K562 (cell line): Measurements from ENCODE around the gene STK16. TPM values are rescaled to one million over a fixed set of nuclear protein-coding genes. Genes with fewer than 3 reads are reported as not detected.

Experiments
- ATAC-seq: fragments of 200-7000 bp; cut with Tn5 transposase; 3 replicates; pipeline ENCODE4 v1.9.1; 2020; ENCODE audit warnings: moderate library complexity
- BruUV-seq: library from RNA; stranded (reverse); fragments of 400-500 nt; replicated peaks from 2 replicates; lab custom pipeline; 2021; lab: Mats Ljungman, UMichigan
- CTCF ChIA-PET: fragments of 300-600 bp; formaldehyde crosslinking; extraction: SDS; loops from one replicate; lab custom pipeline; 2021; ENCODE audit warnings: low intra/inter-chr PET ratio; lab: Yijun Ruan, JAX
- POLR2A ChIA-PET: fragments of 300-600, 350-650 bp; sonication (Branson Sonifier 250); formaldehyde crosslinking; extraction: SDS; loops from one replicate; lab custom pipeline; 2021; ENCODE audit warnings: antibody characterized with exemption, inconsistent platforms; lab: Yijun Ruan, JAX
- DNase-seq, 4 experiments: peaks; one replicate each; pipeline versions ENCODE4 v3.0.0 to v3.0.0-alpha.2; 2011 to 2018; ENCODE audit warnings: low spot score in 3 of 4, mixed read lengths in 3 of 4; ENCODE audit errors: extremely low read depth in 1 of 4
- FAIRE-seq: peaks from 2 replicates; lab custom pipeline; 2011; peaks lifted over from hg19 to GRCh38; lab: Jason Lieb, UNC
- H2AFZ ChIP-seq: 2 replicates; pipeline ENCODE4 v1.6.0; 2011; ENCODE audit warnings: low read depth, low read length, control low read depth, inconsistent platforms
- H3K27ac ChIP-seq: fragments of 200-600 bp; 3 replicates; pipeline ENCODE4 v1.8.0; 2011; ENCODE audit warnings: low read depth, mild to moderate bottlenecking, control low read depth, inconsistent platforms, low read length, moderate library complexity, mixed read lengths; ENCODE audit errors: extremely low read depth
- H3K27me3 ChIP-seq, 2 experiments: fragments of 300-600 bp in 1 of 2; 2 replicates in 1 of 2; 3 replicates in 1 of 2; pipeline versions ENCODE4 v1.6.0 to v1.8.0; 2011; ENCODE audit warnings: inconsistent platforms in 2 of 2, low read length in 2 of 2, mild to moderate bottlenecking in 1 of 2, mixed read lengths in 1 of 2, moderate library complexity in 1 of 2; ENCODE audit not compliant: control insufficient read depth in 2 of 2, insufficient read depth in 2 of 2
- H3K36me3 ChIP-seq: fragments of 300-600 bp; 3 replicates; pipeline ENCODE4 v1.8.0; 2011; ENCODE audit warnings: mild to moderate bottlenecking, low read length, inconsistent platforms; ENCODE audit not compliant: control insufficient read depth, insufficient read depth
- H3K4me1 ChIP-seq, 2 experiments: fragments of 200-600 bp in 1 of 2; replicated peaks in 1 of 2; 2 replicates in 1 of 2; 3 replicates in 1 of 2; pipeline versions ENCODE4 v1.5.1 to v1.8.0; 2011; ENCODE audit warnings: inconsistent platforms in 2 of 2, low read length in 2 of 2, mild to moderate bottlenecking in 1 of 2, mixed read lengths in 1 of 2, moderate library complexity in 1 of 2; ENCODE audit not compliant: control insufficient read depth in 2 of 2, insufficient read depth in 2 of 2
- H3K4me2 ChIP-seq: 2 replicates; pipeline ENCODE4 v1.6.1; 2011; ENCODE audit warnings: low read length, control low read depth, inconsistent platforms, mixed read lengths; ENCODE audit not compliant: insufficient read depth
- H3K4me3 ChIP-seq: fragments of 200-600 bp; sonication (generic), shearing (Covaris generic); 2 replicates; pipeline ENCODE4 v1.5.1; 2016; ENCODE audit warnings: control low read depth, inconsistent platforms
- H3K79me2 ChIP-seq: fragments of 200-600 bp; 3 replicates; pipeline ENCODE4 v1.8.0; 2011; ENCODE audit warnings: low read length, inconsistent platforms; ENCODE audit not compliant: control insufficient read depth, insufficient read depth
- H3K9ac ChIP-seq, 2 experiments: 2 replicates each; pipeline versions ENCODE4 v1.6.0 to v1.6.1; 2011; ENCODE audit warnings: low read depth in 2 of 2, low read length in 2 of 2, control low read depth in 1 of 2, inconsistent platforms in 1 of 2, mild to moderate bottlenecking in 1 of 2, mixed read lengths in 1 of 2; ENCODE audit not compliant: insufficient read depth in 1 of 2
- H3K9me1 ChIP-seq: one replicate; pipeline ENCODE4 v1.6.0; 2011; ENCODE audit warnings: inconsistent platforms, mild to moderate bottlenecking, low read length, moderate library complexity; ENCODE audit not compliant: control insufficient read depth, insufficient read depth
- H3K9me3 ChIP-seq: replicated peaks from 2 replicates; pipeline ENCODE4 v1.5.1; 2011; ENCODE audit warnings: low read depth, low read length, inconsistent platforms; ENCODE audit not compliant: control insufficient read depth, insufficient read depth
- H4K20me1 ChIP-seq: replicated peaks from 2 replicates; pipeline ENCODE4 v1.6.1; 2011; ENCODE audit warnings: low read length, inconsistent platforms, mixed read lengths; ENCODE audit not compliant: control insufficient read depth, insufficient read depth
- ATF1 ChIP-seq, 2 experiments: fragments of 450-650 bp in 1 of 2; IDR thresholded peaks; 2 replicates each; pipeline ENCODE4 v1.6.1; 2016; ENCODE audit warnings: missing compliant biosample characterization in 1 of 2, missing genetic modification characterization in 1 of 2
- GATA2 ChIP-seq: sonication (generic); formaldehyde crosslinking; IDR thresholded peaks from 2 replicates; pipeline ENCODE4 v1.4.0; 2020; ENCODE audit warnings: mild to moderate bottlenecking, missing genetic modification reagents
- JUND ChIP-seq, 2 experiments: IDR thresholded peaks; 2 replicates in 1 of 2; 3 replicates in 1 of 2; pipeline ENCODE4 v1.6.1; 2011; ENCODE audit warnings: borderline replicate concordance in 2 of 2, low read depth in 2 of 2, low read length in 2 of 2, improper control_type of control experiment in 1 of 2, missing biosample characterization in 1 of 2, missing genetic modification characterization in 1 of 2, missing genetic modification reagents in 1 of 2
- L3MBTL2 ChIP-seq: fragments of 450-650 bp; IDR thresholded peaks from 2 replicates; pipeline ENCODE4 v1.6.1; 2016; ENCODE audit warnings: mild to moderate bottlenecking, moderate library complexity
- NBN ChIP-seq: fragments of 450-650 bp; IDR thresholded peaks from 2 replicates; pipeline ENCODE4 v1.6.1; 2016; ENCODE audit warnings: low read depth, mild to moderate bottlenecking
- PTTG1 ChIP-seq: fragments of 450-650 bp; IDR thresholded peaks from 2 replicates; pipeline ENCODE4 v1.6.1; 2016; ENCODE audit warnings: low read depth, mild to moderate bottlenecking, missing genetic modification characterization, missing compliant biosample characterization
- PYGO2 ChIP-seq: fragments of 450-650 bp; IDR thresholded peaks from 2 replicates; pipeline ENCODE4 v1.6.1; 2016; ENCODE audit warnings: mild to moderate bottlenecking, missing genetic modification characterization, moderate library complexity, missing compliant biosample characterization
- SMARCA4 ChIP-seq: fragments of 450-650 bp; IDR thresholded peaks from 2 replicates; pipeline ENCODE4 v1.6.1; 2016
- UBTF ChIP-seq, 2 experiments: IDR thresholded peaks; 2 replicates each; pipeline ENCODE4 v1.6.1; 2012; ENCODE audit warnings: improper control_type of control experiment in 2 of 2, low read depth in 2 of 2, low read length in 2 of 2, borderline replicate concordance in 1 of 2
- YY1 ChIP-seq, 3 experiments: IDR thresholded peaks; 2 replicates each; pipeline ENCODE4 v1.6.1; 2011; ENCODE audit warnings: low read length in 2 of 3, mild to moderate bottlenecking in 2 of 3, moderate library complexity in 2 of 3, borderline replicate concordance in 1 of 3, control low read depth in 1 of 3, low read depth in 1 of 3; ENCODE audit not compliant: insufficient read depth in 3 of 3, insufficient replicate concordance in 2 of 3, control insufficient read depth in 1 of 3, insufficient read length in 1 of 3; ENCODE audit errors: extremely low read depth in 1 of 3
- ZNF511 ChIP-seq: sonication (generic); formaldehyde crosslinking; IDR thresholded peaks from 2 replicates; pipeline ENCODE4 v1.8.0; 2022; ENCODE audit warnings: mild to moderate bottlenecking, missing genetic modification reagents
- ZNF639 ChIP-seq, 2 experiments: fragments of 200-800 bp in 1 of 2; sonication (Bioruptor generic) in 1 of 2; sonication (generic) in 1 of 2; formaldehyde crosslinking in 1 of 2; IDR thresholded peaks in 1 of 2; conservative IDR thresholded peaks in 1 of 2; 2 replicates each; pipeline versions ENCODE4 v1.5.0 to v1.6.1; 2016 to 2020; ENCODE audit warnings: missing compliant biosample characterization in 1 of 2, missing genetic modification characterization in 1 of 2, missing genetic modification reagents in 1 of 2
- ZNF766 ChIP-seq: fragments of 200-800 bp; sonication (Bioruptor generic); conservative IDR thresholded peaks from 2 replicates; pipeline ENCODE4 v1.6.1; 2016; ENCODE audit warnings: missing genetic modification characterization, missing compliant biosample characterization
- WGBS: fragments of 100-300 bp; shearing (Covaris generic); methylation state at CpG from one replicate; pipeline ENCODE4 v1.1.6; 2016; ENCODE audit warnings: low coverage, mixed read lengths; ENCODE audit not compliant: insufficient coverage; ENCODE audit errors: missing lambda C conversion rate; 5-methylcytosine and 5-hydroxymethylcytosine counted together
- in situ Hi-C: fragments of 300-500 bp; cut with MboI; formaldehyde crosslinking; loops from 4 replicates; pipeline ENCODE4 v1.15.0; 2018; ENCODE audit warnings: inconsistent platforms, mixed read lengths
- intact Hi-C: fragments of 100-400 bp; cut with micrococcal nuclease; formaldehyde crosslinking; loops from 2 replicates; pipeline ENCODE4 v1.14.2; 2022
- polyA plus RNA-seq, 8 experiments: library from polyadenylated mRNA; depleted of rRNA in 4 of 8; stranded (reverse) in 5 of 8; unstranded in 3 of 8; fragments of >200 nt; fragmentation: Nextera tagmentation in 2 of 8; fragmentation: Illumina TruSeq in 1 of 8; extraction: Ambion mirVana in 2 of 8; extraction: Trizol in 1 of 8; gene quantifications; 2 replicates each; pipeline versions ENCODE4 v1.2.1 to v1.2.3, GENCODE V29; 2011 to 2014; ENCODE audit warnings: inconsistent platforms in 1 of 8, missing spikeins in 1 of 8
- total RNA-seq, 7 experiments: library from RNA; depleted of rRNA in 6 of 7; stranded (reverse); fragments of >200 nt in 6 of 7; fragmentation: Illumina TruSeq in 2 of 7; extraction: Trizol in 2 of 7; gene quantifications; 2 replicates each; pipeline versions ENCODE4 v1.2.1 to v1.2.3, GENCODE V29; 2011 to 2021; ENCODE audit warnings: low replicate concordance in 1 of 7

The STK16 gene
- total and polyA plus RNA-seq, 9 of the 15 experiments (the other 6 are each of a cell fraction or from before 2014, with no cell fraction given) = 5.4 to 36.2 (median 17.8) TPM

GRCh38 chr2:219287580-219288265, 42.4 kb downstream of the STK16 start:
- peak; percentile 34 to 59 (median 48) for DNase-seq
- peak overlapping the region; percentile 91 for H2AFZ ChIP-seq
- no peaks in the 10 kb centered on the region for H3K27me3 ChIP-seq
- peak; percentile 55 for ATAC-seq
- H3K9ac ChIP-seq = peak overlapping the region; percentile 46 to 80
- ChIA-PET POLR2A (interaction anchor here (0.7 kb wide), 1 partner anchor 9 kb away, joined by 8 read pairs; the partner anchor contains the start of gene DNAJB2), CTCF (no interaction called here)
- intact Hi-C loops (no loop called here), in situ Hi-C loops (no loop called here)
- H3K9me1 ChIP-seq = no peaks in the 10 kb centered on the region
- H3K36me3 ChIP-seq = no peaks in the 10 kb centered on the region
- H3K27ac ChIP-seq = peak overlapping the region; percentile 65; the same call in 2 of the 3 replicates
- H4K20me1 ChIP-seq = no peaks in the 10 kb centered on the region
- WGBS = 14% methylated on average over 6 of the region's 10 CpGs
- H3K4me1 ChIP-seq = peaks cover 32 to 66% of the 10 kb centered on the region in 2 experiments
- peak; percentile 55 for FAIRE-seq
- H3K4me2 ChIP-seq = peak overlapping the region; percentile 46
- H3K4me3 ChIP-seq = no peak overlapping the region
- H3K9me3 ChIP-seq = no peaks in the 10 kb centered on the region
- BruUV-seq = no TSS peak
- no peaks in the 10 kb centered on the region for H3K79me2 ChIP-seq
- TF ChIP-seq GATA2 (CRISPR knock-in tag) (peak; percentile 48; the same call in 1 of the 2 replicates), NBN (no peak), ATF1 (CRISPR knock-in tag; IDR thresholded peaks at IDR 0.05) (no peak), ATF1 (tag; IDR thresholded peaks at IDR 0.05) (0 out of 2 replicates have a peak, but pooled peaks have one; percentile 32), L3MBTL2 (peak; percentile 14; the same call in 1 of the 2 replicates), ZNF511 (no peak), SMARCA4 (0 out of 2 replicates have a peak, but pooled peaks have one; percentile 13), PYGO2 (tag) (no peak), UBTF (IDR thresholded peaks at IDR 0.05; ENCODE audit: borderline replicate concordance in 1 of 2, low read depth in 2 of 2, low read length in 2 of 2) (0 out of 4 replicates have a peak, but pooled peaks of 1 of the 2 experiments have one; percentile 38), ZNF766 (CRISPR knock-in tag) (0 out of 2 replicates have a peak, but pooled peaks have one; percentile 26), PTTG1 (no peak), JUND (IDR thresholded peaks at IDR 0.05; ENCODE audit: borderline replicate concordance, low read depth, low read length) (no peak), JUND (tag; IDR thresholded peaks at IDR 0.05; ENCODE audit: borderline replicate concordance, low read depth, low read length) (peak; percentile 28; the same call in 1 of the 3 replicates), ZNF639 (CRISPR knock-in tag; conservative IDR thresholded peaks at IDR 0.05 in 1 of 2, IDR thresholded peaks at IDR 0.05 in 1 of 2) (0 out of 4 replicates have a peak, but pooled peaks of 1 of the 2 experiments have one; percentile 33), YY1 (IDR thresholded peaks at IDR 0.05; ENCODE audit: borderline replicate concordance in 1 of 3, control insufficient read depth in 1 of 3, extremely low read depth in 1 of 3, insufficient read depth in 3 of 3, insufficient read length in 1 of 3, insufficient replicate concordance in 2 of 3, low read depth in 1 of 3, low read length in 2 of 3) (peak in 2 of 3 experiments; percentile 12 to 61)
